Measurements from ENCODE around the gene TSPAN15.

TSPAN15 gene

GRCh38 chr10:69418052-69418752, 33.1 kb upstream of the TSPAN15 start:
- no peak for DNase-seq

- DNase-seq, result no peak
Measured at GRCh38 chr10:69419096-69419743, 32.0 kb upstream of the TSPAN15 start.

- no peak for DNase-seq
Measured at GRCh38 chr10:69419744-69420126, 31.5 kb upstream of the TSPAN15 start.

GRCh38 chr10:69421611-69422308, 29.5 kb upstream of the TSPAN15 start:
- no peak for DNase-seq

- no peak for DNase-seq
Measured at GRCh38 chr10:69422676-69423075, 28.6 kb upstream of the TSPAN15 start.

GRCh38 chr10:69425041-69425440, 26.2 kb upstream of the TSPAN15 start:
- DNase-seq, result no peak

GRCh38 chr10:69425511-69426298, 25.6 kb upstream of the TSPAN15 start:
- peak; percentile 80 for DNase-seq

- DNase-seq, result no peak
Measured at GRCh38 chr10:69426376-69426727, 24.9 kb upstream of the TSPAN15 start.

- no peak for DNase-seq
Measured at GRCh38 chr10:69428165-69428564, 23.1 kb upstream of the TSPAN15 start.

GRCh38 chr10:69434169-69434568, 17.1 kb upstream of the TSPAN15 start:
- no peak for DNase-seq

GRCh38 chr10:69434926-69435325, 16.3 kb upstream of the TSPAN15 start:
- DNase-seq, result no peak

- no peak for DNase-seq
Measured at GRCh38 chr10:69435966-69436520, 15.2 kb upstream of the TSPAN15 start.

GRCh38 chr10:69437321-69438259, 13.7 kb upstream of the TSPAN15 start:
- no peak for DNase-seq

GRCh38 chr10:69438536-69439349, 12.5 kb upstream of the TSPAN15 start:
- no peak for DNase-seq

GRCh38 chr10:69439350-69439739, 11.9 kb upstream of the TSPAN15 start:
- no peak for DNase-seq

GRCh38 chr10:69439813-69440506, 11.3 kb upstream of the TSPAN15 start:
- no peak for DNase-seq

- DNase-seq, result no peak
Measured at GRCh38 chr10:69443354-69443753, 7.9 kb upstream of the TSPAN15 start.

- DNase-seq, result no peak
Measured at GRCh38 chr10:69445041-69445440, 6.2 kb upstream of the TSPAN15 start.

- no peak for DNase-seq
Measured at GRCh38 chr10:69446229-69446628, 5.0 kb upstream of the TSPAN15 start.

- DNase-seq, result no peak
Measured at GRCh38 chr10:69446650-69447151, 4.6 kb upstream of the TSPAN15 start.

Data from CD4-positive, alpha-beta T cell treated with Interleukin-21 for 1 hour (primary cell).